CD4-positive, alpha-beta T cell treated with Interleukin-15 for 1 hour (primary cell): Measurements from ENCODE around the gene TMEM202.
"Not testable (repeated sequence)": the region's sequence is repeated elsewhere in the genome, so short reads cannot be mapped to it uniquely, and the experiment has no call there.

Experiments
- DNase-seq: peaks from one replicate; pipeline ENCODE4 v3.0.0-alpha.2; 2020

Gene TMEM202

GRCh38 chr15:72397796-72398588 lies at the start of gene TMEM202:
Gene TMEM202, plus strand, starts transcription at chr15:72398305. Its CDS starts 22 bp downstream, at chr15:72398327.
- no peak for DNase-seq

- no peak for DNase-seq
These were observed 44.8 kb upstream of the TMEM202 start for GRCh38 chr15:72353266-72353665.

- no peak for DNase-seq
These were observed 43.6 kb upstream of the TMEM202 start for GRCh38 chr15:72354496-72354895.

GRCh38 chr15:72358121-72358520 lies 40.0 kb upstream of the TMEM202 start:
- no peak for DNase-seq

- no peak for DNase-seq
These were observed 39.4 kb upstream of the TMEM202 start for GRCh38 chr15:72358650-72359171.

GRCh38 chr15:72361176-72361575 lies 36.9 kb upstream of the TMEM202 start:
- no peak for DNase-seq

GRCh38 chr15:72365844-72366243 lies 32.3 kb upstream of the TMEM202 start:
- DNase-seq: peak; percentile 39

GRCh38 chr15:72368325-72368724 lies 29.8 kb upstream of the TMEM202 start:
- DNase-seq: no peak

GRCh38 chr15:72368899-72369298 lies 29.2 kb upstream of the TMEM202 start:
- DNase-seq: peak; percentile 27

GRCh38 chr15:72369964-72370363 lies 28.1 kb upstream of the TMEM202 start:
- no peak for DNase-seq

GRCh38 chr15:72372361-72372760 lies 25.7 kb upstream of the TMEM202 start:
- DNase-seq: no peak

GRCh38 chr15:72375501-72375845 lies 22.6 kb upstream of the TMEM202 start:
- no peak for DNase-seq

- DNase-seq: peak; percentile 95
These were observed 22.1 kb upstream of the TMEM202 start, which contains the start of gene HEXA for GRCh38 chr15:72375846-72376581. Gene HEXA, minus strand, starts transcription at chr15:72376014. Its CDS starts 42 bp downstream, at chr15:72375972.

- DNase-seq: no peak
These were observed 20.8 kb upstream of the TMEM202 start for GRCh38 chr15:72377331-72377730.

- DNase-seq: not testable (repeated sequence)
These were observed 19.0 kb upstream of the TMEM202 start for GRCh38 chr15:72379106-72379505.

- DNase-seq: no peak
These were observed 18.2 kb upstream of the TMEM202 start for GRCh38 chr15:72379856-72380430.

GRCh38 chr15:72380743-72381142 lies 17.4 kb upstream of the TMEM202 start:
- no peak for DNase-seq

GRCh38 chr15:72382146-72382545 lies 16.0 kb upstream of the TMEM202 start:
- DNase-seq: no peak

GRCh38 chr15:72387741-72388140 lies 10.4 kb upstream of the TMEM202 start:
- no peak for DNase-seq

GRCh38 chr15:72389231-72389630 lies 8.9 kb upstream of the TMEM202 start:
- DNase-seq: no peak

- not testable (repeated sequence) for DNase-seq
These were observed 1.8 kb upstream of the TMEM202 start for GRCh38 chr15:72396331-72396730.

- no peak for DNase-seq
These were observed 543 bp downstream of the TMEM202 start for GRCh38 chr15:72398648-72399047.

- no peak for DNase-seq
These were observed 4.6 kb downstream of the TMEM202 start for GRCh38 chr15:72402726-72403125.

- DNase-seq: no peak
These were observed 6.3 kb downstream of the TMEM202 start for GRCh38 chr15:72404356-72404755.
